H9 (cell line): ENCODE results near the gene EGFL8. TPM values are rescaled to one million over a fixed set of nuclear protein-coding genes. Genes with fewer than 3 reads are reported as not detected.

Experiments used
- DNase-seq: peaks from one replicate; pipeline ENCODE4 v3.0.0-alpha.2; 2017
- H2AFZ ChIP-seq: one replicate; pipeline ENCODE4 v1.6.1; 2013; ENCODE audit warnings: mild to moderate bottlenecking, low read length, control low read depth, moderate library complexity
- H2AK5ac ChIP-seq: 2 replicates; pipeline ENCODE4 v1.6.1; 2013; ENCODE audit warnings: low read length, control low read depth, mixed read lengths; ENCODE audit not compliant: insufficient read length
- H2BK120ac ChIP-seq: one replicate; pipeline ENCODE4 v1.6.1; 2013; ENCODE audit warnings: low read depth, mild to moderate bottlenecking, low read length, control low read depth, inconsistent platforms; ENCODE audit not compliant: poor library complexity, severe bottlenecking
- H2BK12ac ChIP-seq: 2 replicates; pipeline ENCODE4 v1.6.1; 2013; ENCODE audit warnings: low read length, control low read depth, mixed read lengths, low read depth; ENCODE audit not compliant: insufficient read length
- H2BK15ac ChIP-seq: 2 replicates; pipeline ENCODE4 v1.6.1; 2013; ENCODE audit warnings: low read depth, low read length, control low read depth
- H2BK20ac ChIP-seq: one replicate; pipeline ENCODE4 v1.6.1; 2013; ENCODE audit warnings: low read depth, mild to moderate bottlenecking, low read length, control low read depth, inconsistent platforms; ENCODE audit not compliant: poor library complexity, severe bottlenecking
- H2BK5ac ChIP-seq: 2 replicates; pipeline ENCODE4 v1.6.1; 2013; ENCODE audit warnings: low read length, control low read depth, mixed read lengths; ENCODE audit not compliant: insufficient read length
- H3K14ac ChIP-seq: 2 replicates; pipeline ENCODE4 v1.6.1; 2013; ENCODE audit warnings: low read length, control low read depth; ENCODE audit not compliant: insufficient read depth
- H3K18ac ChIP-seq: 2 replicates; pipeline ENCODE4 v1.6.1; 2013; ENCODE audit warnings: low read depth, mild to moderate bottlenecking, mixed read lengths, low read length, control low read depth; ENCODE audit not compliant: insufficient read length
- H3K23ac ChIP-seq: 2 replicates; pipeline ENCODE4 v1.6.1; 2013; ENCODE audit warnings: low read length, control low read depth, mixed read lengths, low read depth; ENCODE audit not compliant: insufficient read length
- H3K23me2 ChIP-seq: 2 replicates; pipeline ENCODE4 v1.6.1; 2013; ENCODE audit warnings: low read depth, mild to moderate bottlenecking, mixed read lengths, low read length, control low read depth; ENCODE audit not compliant: insufficient read length, poor library complexity, severe bottlenecking
- H3K27ac ChIP-seq: 2 replicates; pipeline ENCODE4 v1.5.1; 2013; ENCODE audit warnings: low read length, control low read depth, mixed read lengths, low read depth; ENCODE audit not compliant: insufficient read length
- H3K27me3 ChIP-seq: 2 replicates; pipeline ENCODE4 v1.6.1; 2013; ENCODE audit warnings: low read length, control low read depth, inconsistent platforms; ENCODE audit not compliant: insufficient read depth
- H3K4ac ChIP-seq: 2 replicates; pipeline ENCODE4 v1.6.1; 2013; ENCODE audit warnings: low read depth, mild to moderate bottlenecking, control low read depth, inconsistent platforms, low read length, moderate library complexity
- H3K4me1 ChIP-seq: 2 replicates; pipeline ENCODE4 v1.6.1; 2013; ENCODE audit warnings: low read length, control low read depth, inconsistent platforms; ENCODE audit not compliant: insufficient read depth
- H3K4me2 ChIP-seq: 2 replicates; pipeline ENCODE4 v1.6.1; 2013; ENCODE audit warnings: low read length, control low read depth, mixed read lengths; ENCODE audit not compliant: insufficient read length, insufficient read depth
- H3K56ac ChIP-seq: 2 replicates; pipeline ENCODE4 v1.6.1; 2013; ENCODE audit warnings: low read depth, mild to moderate bottlenecking, mixed read lengths, low read length, control low read depth; ENCODE audit not compliant: insufficient read length
- H3K79me1 ChIP-seq: 2 replicates; pipeline ENCODE4 v1.6.1; 2013; ENCODE audit warnings: low read depth, mild to moderate bottlenecking, moderate library complexity, low read length, control low read depth, inconsistent platforms; ENCODE audit not compliant: insufficient read depth, poor library complexity, severe bottlenecking
- H3K79me2 ChIP-seq: 2 replicates; pipeline ENCODE4 v1.6.1; 2013; ENCODE audit warnings: low read length, control low read depth, inconsistent platforms; ENCODE audit not compliant: insufficient read depth
- H3K9ac ChIP-seq: 2 replicates; pipeline ENCODE4 v1.6.1; 2013; ENCODE audit warnings: low read length, control low read depth, mixed read lengths; ENCODE audit not compliant: insufficient read length; ENCODE audit errors: extremely low read depth
- H3K9me3 ChIP-seq: one replicate; pipeline ENCODE4 v1.6.1; 2013; ENCODE audit warnings: low read depth, low read length, inconsistent platforms; ENCODE audit not compliant: control insufficient read depth
- H3T11ph ChIP-seq: one replicate; pipeline ENCODE4 v1.6.1; 2013; ENCODE audit warnings: mild to moderate bottlenecking, low read length, control low read depth, inconsistent platforms
- H4K20me1 ChIP-seq: one replicate; pipeline ENCODE4 v1.6.1; 2013; ENCODE audit not compliant: control insufficient read depth, insufficient read length, insufficient read depth
- H4K5ac ChIP-seq: 2 replicates; pipeline ENCODE4 v1.6.1; 2013; ENCODE audit warnings: low read depth, mild to moderate bottlenecking, mixed read lengths, low read length, control low read depth; ENCODE audit not compliant: insufficient read length
- H4K8ac ChIP-seq: replicated peaks from 2 replicates; pipeline ENCODE4 v1.6.1; 2013; ENCODE audit warnings: low read length, control low read depth, mixed read lengths, low read depth; ENCODE audit not compliant: insufficient read length
- H4K91ac ChIP-seq: 2 replicates; pipeline ENCODE4 v1.6.1; 2013; ENCODE audit warnings: low read depth, mild to moderate bottlenecking, moderate library complexity, mixed read lengths, low read length, control low read depth; ENCODE audit not compliant: insufficient read length
- H3K27ac Mint-ChIP-seq, 3 experiments: 2 replicates in 2 of 3; 3 replicates in 1 of 3; pipeline ENCODE4 v1.8.0; 2020 to 2021; ENCODE audit warnings: mixed read lengths in 3 of 3, mild to moderate bottlenecking in 1 of 3, moderate library complexity in 1 of 3
- H3K27me3 Mint-ChIP-seq: 2 replicates; pipeline ENCODE4 v1.8.0; 2021; ENCODE audit warnings: low read depth, mild to moderate bottlenecking, moderate library complexity, mixed read lengths
- H3K36me3 Mint-ChIP-seq, 3 experiments: 2 replicates in 2 of 3; 3 replicates in 1 of 3; pipeline ENCODE4 v1.8.0; 2020 to 2021; ENCODE audit warnings: low read depth in 3 of 3, mixed read lengths in 3 of 3; ENCODE audit not compliant: insufficient read depth in 1 of 3
- H3K4me1 Mint-ChIP-seq, 2 experiments: 2 replicates each; pipeline ENCODE4 v1.8.0; 2020; ENCODE audit warnings: mixed read lengths in 2 of 2
- H3K4me3 Mint-ChIP-seq, 2 experiments: 2 replicates in 1 of 2; 3 replicates in 1 of 2; pipeline ENCODE4 v1.8.0; 2020 to 2021; ENCODE audit warnings: mild to moderate bottlenecking in 2 of 2, mixed read lengths in 2 of 2, moderate library complexity in 1 of 2
- H3K9me3 Mint-ChIP-seq, 2 experiments: 2 replicates in 1 of 2; 3 replicates in 1 of 2; pipeline ENCODE4 v1.8.0; 2020; ENCODE audit warnings: mild to moderate bottlenecking in 2 of 2, mixed read lengths in 2 of 2, moderate library complexity in 1 of 2
- CTCF ChIP-seq: fragments of 200-600 bp; sonication (generic); conservative IDR thresholded peaks from 3 replicates; pipeline ENCODE4 v1.8.0; 2021; ENCODE audit warnings: antibody characterized with exemption, mild to moderate bottlenecking
- WGBS: extraction: QIAGEN DNeasy Blood & Tissue Kit; methylation state at CpG from one replicate; pipeline ENCODE4 v1.1.7; 2013; ENCODE audit warnings: missing lambda C conversion rate, low lambda C conversion rate, mixed read lengths; ENCODE audit not compliant: insufficient read length; ENCODE audit errors: extremely low coverage; 5-methylcytosine and 5-hydroxymethylcytosine counted together
- total RNA-seq: library from RNA; stranded (reverse); gene quantifications from 2 replicates; pipeline ENCODE4 v1.2.1, GENCODE V29; 2021

The EGFL8 gene
- total RNA-seq, 1 experiment from 2014 or later: 27.2 TPM

- Histone ChIP-seq H3K4me1 (no peaks in the 10 kb centered on the region), H3K27me3 (no peaks in the 10 kb centered on the region), H3K79me1 (no peaks in the 10 kb centered on the region), H4K91ac (no peak overlapping the region), H4K5ac (no peak overlapping the region), H3K79me2 (no peaks in the 10 kb centered on the region), H3K27ac (no peak overlapping the region), H3K23ac (no peak overlapping the region), H3K9me3 (no peaks in the 10 kb centered on the region), H2BK20ac (no peak overlapping the region), H2BK15ac (no peak overlapping the region), H3K4ac (no peak overlapping the region), H4K8ac (no peak overlapping the region), H3K9ac (peak overlapping the region; percentile 90), H3K23me2 (peaks cover 3% of the 10 kb centered on the region), H2AK5ac (no peak overlapping the region), H3K18ac (no peak overlapping the region), H3K14ac (peak overlapping the region; percentile 22), H2BK12ac (no peak overlapping the region), H3K4me2 (peak overlapping the region; percentile 93), H4K20me1 (no peaks in the 10 kb centered on the region), H3K56ac (no peak overlapping the region), H3T11ph (no peak overlapping the region), H2AFZ (no peak overlapping the region), H2BK120ac (no peak overlapping the region), H2BK5ac (no peak overlapping the region)
- no peak for DNase-seq
- H3K27ac Mint-ChIP-seq: peak overlapping the region; percentile 99 to 100 (median 100)
- peaks cover 11 to 35% (median 28%) of the 10 kb centered on the region in 3 experiments; a peak in 6 of 7 replicates for H3K36me3 Mint-ChIP-seq
- no CpG with 5 or more reads among the region's 9 CpGs for WGBS
- H3K9me3 Mint-ChIP-seq: no peaks in the 10 kb centered on the region
- TF ChIP-seq CTCF: no peak
- H3K4me1 Mint-ChIP-seq: peaks cover 22 to 35% of the 10 kb centered on the region in 2 experiments
- no peaks in the 10 kb centered on the region; the same call in 1 of the 2 replicates for H3K27me3 Mint-ChIP-seq
- H3K4me3 Mint-ChIP-seq: peak overlapping the region; percentile 99
These were observed 37.0 kb upstream of the EGFL8 start for GRCh38 chr6:32127409-32127716.
